Activated T-helper 2 cell treated with anti-CD3 and anti-CD28 coated beads, Interferon-gamma antibody, Interleukin-2, Interleukin-4, amounts not matched to agents 10 μg/mL and 5 μg/mL and 100 μg/mL, durations not matched to agents 14 hours and 24 hours and 36 hours (primary cell): ENCODE results near the gene CENPL. TPM values are rescaled to one million over a fixed set of nuclear protein-coding genes. Genes with fewer than 3 reads are reported as not detected.
"Not testable (repeated sequence)": the region's sequence is repeated elsewhere in the genome, so short reads cannot be mapped to it uniquely, and the experiment has no call there.

Source experiments
- DNase-seq: peaks from one replicate; pipeline ENCODE4 v3.0.0; 2021; ENCODE audit warnings: low spot score
- H3K27ac Mint-ChIP-seq: one replicate; pipeline ENCODE4 v1.8.0; 2021; ENCODE audit warnings: mixed read lengths
- H3K27me3 Mint-ChIP-seq: one replicate; pipeline ENCODE4 v1.8.0; 2021; ENCODE audit warnings: low read depth, mixed read lengths
- H3K36me3 Mint-ChIP-seq: one replicate; pipeline ENCODE4 v1.8.0; 2021; ENCODE audit warnings: low read depth, mixed read lengths
- H3K4me1 Mint-ChIP-seq: one replicate; pipeline ENCODE4 v1.8.0; 2021; ENCODE audit warnings: low read depth, mixed read lengths
- H3K4me3 Mint-ChIP-seq: one replicate; pipeline ENCODE4 v1.8.0; 2021; ENCODE audit warnings: low read depth, mild to moderate bottlenecking, moderate library complexity, mixed read lengths
- H3K9me3 Mint-ChIP-seq: one replicate; pipeline ENCODE4 v1.8.0; 2021; ENCODE audit warnings: mixed read lengths
- intact Hi-C: fragments of 100-400 bp; cut with micrococcal nuclease; formaldehyde crosslinking; loops from one replicate; pipeline ENCODE4 v1.15.1; 2023
- total RNA-seq: library from RNA; stranded (reverse); gene quantifications from 2 replicates; pipeline ENCODE4 v1.2.3, GENCODE V29; 2022

Gene CENPL
- total RNA-seq, 1 donor from 2014 or later, result 26.2 TPM

DNA sequence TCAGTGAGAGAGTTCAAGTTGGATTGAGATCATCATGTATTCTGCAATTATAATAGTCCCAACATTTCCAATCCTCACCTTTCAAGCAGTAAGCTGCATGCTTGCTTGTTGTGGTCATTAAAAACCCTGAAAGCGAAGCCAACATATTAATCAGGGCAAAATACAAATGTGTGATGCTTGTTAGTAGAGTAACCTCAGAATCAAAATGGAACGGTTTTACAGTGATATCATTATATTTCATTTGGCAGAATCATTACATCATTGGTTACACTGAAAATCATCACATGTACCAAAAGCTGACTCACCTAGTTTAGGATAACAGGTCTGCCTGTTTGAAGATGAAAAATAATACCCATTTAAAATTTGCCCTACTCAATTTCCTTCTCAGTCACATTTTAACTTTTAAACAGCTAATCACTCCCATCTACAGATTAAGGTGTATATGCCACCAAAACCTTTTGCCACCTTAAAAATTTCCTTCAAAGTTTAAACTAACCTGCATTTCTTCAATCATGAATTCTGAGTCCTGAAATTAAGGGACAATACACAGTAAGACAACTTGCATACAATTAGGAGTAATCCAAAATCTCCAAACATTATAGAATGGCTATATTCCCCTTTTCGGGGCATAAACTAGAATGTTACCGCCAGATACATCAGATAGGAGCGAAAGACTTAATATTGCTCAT, 39.6 kb upstream of the CENPL start:
- Mint-ChIP-seq H3K36me3 (peaks cover 72% of the 10 kb centered on the region), H3K4me3 (peak overlapping the region; percentile 98), H3K4me1 (peaks cover 30% of the 10 kb centered on the region), H3K27me3 (no peaks in the 10 kb centered on the region), H3K9me3 (no peaks in the 10 kb centered on the region), H3K27ac (peak overlapping the region; percentile 54)
- intact Hi-C loops, result loop anchor here (10.0 kb wide), 3 partner anchors 350 to 1200 kb away; partner anchors contain the start of gene CACYBP
- DNase-seq, result no peak

DNA sequence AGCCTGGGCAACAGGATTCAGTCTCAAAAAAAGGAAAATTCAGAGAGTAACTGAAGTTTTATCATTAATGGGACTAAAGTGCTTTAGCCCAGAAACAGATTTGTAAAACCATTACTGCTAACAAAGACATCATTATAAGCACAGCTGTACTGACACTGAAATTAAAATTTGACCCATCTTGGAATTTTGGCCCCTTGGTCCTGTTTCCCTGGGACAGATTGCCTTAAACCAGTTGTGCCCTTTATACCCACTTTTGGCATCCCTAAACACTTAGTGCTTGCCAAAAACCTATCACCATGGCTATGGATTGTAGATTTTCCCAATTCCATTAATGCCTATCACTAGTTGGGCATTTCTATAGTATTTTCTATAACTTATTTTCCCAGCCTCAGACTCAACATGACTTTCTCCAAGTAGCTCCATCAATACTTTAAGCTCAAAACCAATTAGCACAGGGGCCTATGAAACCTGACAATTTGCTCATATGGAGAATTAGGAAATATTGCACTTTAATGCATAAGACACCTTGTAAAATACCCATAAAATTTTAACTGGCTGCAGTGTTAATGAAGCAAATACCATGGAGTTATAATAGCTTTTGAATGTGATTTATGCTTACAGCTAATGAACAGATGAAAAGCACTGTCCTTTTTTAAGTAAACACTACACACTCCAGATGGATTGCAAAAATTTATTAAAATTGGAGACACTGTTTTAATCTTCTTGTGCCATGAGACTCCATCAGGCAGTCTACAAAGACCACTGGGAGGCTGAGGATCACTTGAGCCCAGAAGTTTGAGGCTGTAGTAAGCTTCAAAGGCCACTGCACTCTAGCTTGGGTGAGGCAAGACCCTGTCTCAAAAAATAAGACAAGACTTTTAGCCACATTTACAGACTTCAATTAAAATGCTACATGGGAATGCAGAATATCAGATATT, 38.8 kb upstream of the CENPL start:
- Mint-ChIP-seq H3K4me1 (peaks cover 25% of the 10 kb centered on the region), H3K27ac (peak overlapping the region; percentile 54), H3K27me3 (no peaks in the 10 kb centered on the region), H3K4me3 (peak overlapping the region; percentile 98), H3K36me3 (peaks cover 72% of the 10 kb centered on the region), H3K9me3 (no peaks in the 10 kb centered on the region)
- intact Hi-C loops, result loop anchor here (10.0 kb wide), 3 partner anchors 351 to 1199 kb away; partner anchors contain the start of gene CACYBP
- no peak for DNase-seq

DNA sequence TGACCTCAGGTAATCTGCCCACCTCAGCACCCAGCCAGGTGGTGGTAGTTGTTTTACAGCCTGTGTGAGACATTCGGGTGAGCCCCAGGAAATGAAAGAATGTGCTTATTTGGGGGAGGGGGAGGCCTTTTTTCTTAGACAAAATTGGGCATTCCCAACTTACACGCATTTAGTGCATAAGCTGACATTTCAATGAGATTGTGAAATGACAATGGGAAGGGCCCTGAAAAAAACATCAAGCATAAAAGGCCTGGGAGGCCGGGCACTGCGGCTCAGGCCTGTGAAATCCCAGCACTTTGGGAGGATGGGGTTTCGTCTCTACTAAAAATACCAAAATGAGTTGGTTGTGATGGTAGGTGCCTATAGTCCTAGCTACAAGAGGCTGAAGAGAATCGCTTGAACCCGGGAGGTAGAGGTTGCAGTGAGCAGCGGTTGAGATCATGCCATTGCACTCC, 38.1 kb upstream of the CENPL start:
- DNase-seq, result no peak
- peaks cover 25% of the 10 kb centered on the region for H3K4me1 Mint-ChIP-seq
- intact Hi-C loops, result loop anchor here (10.0 kb wide), 3 partner anchors 352 to 1198 kb away; partner anchors contain the start of gene CACYBP

DNA sequence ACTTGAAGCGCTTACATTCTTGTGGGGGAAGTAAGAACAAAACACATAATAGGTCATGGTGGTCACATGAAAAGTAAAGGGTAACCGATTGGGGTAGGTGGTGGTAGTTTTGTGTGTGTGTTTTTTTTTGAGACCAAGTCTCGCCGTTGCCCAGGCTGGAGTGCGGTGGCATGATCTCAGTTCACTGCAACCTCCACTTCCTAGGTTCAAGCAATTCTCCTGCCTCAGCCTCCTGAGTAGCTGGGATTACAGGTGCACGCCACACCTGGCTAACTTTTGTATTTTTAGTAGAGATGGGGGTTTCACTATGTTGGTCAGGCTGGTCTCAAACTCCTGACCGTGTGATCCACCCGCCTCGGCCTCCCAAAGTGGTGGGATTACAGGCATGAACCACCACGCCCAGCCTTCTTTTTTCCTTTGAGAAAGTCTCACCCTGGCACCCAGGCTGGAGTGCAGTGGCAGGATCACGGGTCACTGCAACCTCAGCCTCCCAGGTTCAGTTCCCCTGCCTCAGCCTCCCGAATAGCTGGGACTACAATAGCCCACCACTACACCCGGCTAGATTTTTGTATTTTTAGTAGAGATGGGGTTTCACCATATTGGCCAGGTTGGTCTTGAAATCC, 37.6 kb upstream of the CENPL start:
- Mint-ChIP-seq H3K4me1 (peaks cover 25% of the 10 kb centered on the region), H3K4me3 (peak overlapping the region; percentile 30), H3K36me3 (peaks cover 75% of the 10 kb centered on the region), H3K27ac (peak overlapping the region; percentile 79)
- not testable (repeated sequence) for DNase-seq, H3K27me3 Mint-ChIP-seq, H3K9me3 Mint-ChIP-seq
- intact Hi-C loops, result loop anchor here (10.0 kb wide), 3 partner anchors 353 to 1197 kb away; partner anchors contain the start of gene CACYBP

More for the DNA sequence above, 38.1 kb upstream of the CENPL start:
- Mint-ChIP-seq H3K27me3 (no peaks in the 10 kb centered on the region), H3K36me3 (peaks cover 75% of the 10 kb centered on the region), H3K27ac (peak overlapping the region; percentile 79), H3K4me3 (peak overlapping the region; percentile 30), H3K9me3 (no peaks in the 10 kb centered on the region)

GRCh38 chr1:173861731-173862145, 37.1 kb upstream of the CENPL start:
- H3K27ac Mint-ChIP-seq, result peak overlapping the region; percentile 58
- no peak overlapping the region for H3K4me3 Mint-ChIP-seq
- H3K27me3 Mint-ChIP-seq, result no peaks in the 10 kb centered on the region
- no peak for DNase-seq
- intact Hi-C loops, result loop anchor here (10.0 kb wide), 3 partner anchors 353 to 1197 kb away; partner anchors contain the start of gene CACYBP
- H3K9me3 Mint-ChIP-seq, result no peaks in the 10 kb centered on the region
- H3K4me1 Mint-ChIP-seq, result peaks cover 24% of the 10 kb centered on the region
- H3K36me3 Mint-ChIP-seq, result peaks cover 69% of the 10 kb centered on the region

DNA sequence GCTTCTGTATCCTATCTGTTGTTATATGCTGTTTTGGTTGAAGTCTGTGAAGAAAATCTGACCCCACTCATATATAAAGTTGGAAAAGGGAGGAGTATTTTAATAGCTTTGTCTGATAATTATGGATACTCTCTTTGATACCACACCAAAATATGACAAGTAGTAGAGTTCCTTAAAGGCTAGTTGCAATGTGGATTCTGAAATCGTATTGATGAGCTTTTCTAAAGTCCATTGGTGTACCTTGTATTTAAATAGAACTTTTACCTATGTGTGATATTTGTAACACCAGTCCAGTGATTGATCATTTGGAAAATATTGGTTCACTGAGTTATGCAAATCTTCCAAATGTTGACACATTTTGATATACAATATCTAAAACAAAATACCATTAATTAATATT, 35.4 kb upstream of the CENPL start:
- Mint-ChIP-seq H3K36me3 (peaks cover 67% of the 10 kb centered on the region), H3K27me3 (no peaks in the 10 kb centered on the region), H3K27ac (no peak overlapping the region), H3K4me3 (no peak overlapping the region), H3K9me3 (no peaks in the 10 kb centered on the region), H3K4me1 (peaks cover 11% of the 10 kb centered on the region)
- no peak for DNase-seq
- intact Hi-C loops, result loop anchor here (10.0 kb wide), 3 partner anchors 355 to 1195 kb away; partner anchors contain the start of gene CACYBP

- H3K4me3 Mint-ChIP-seq, H3K9me3 Mint-ChIP-seq, intact Hi-C loops, H3K27me3 Mint-ChIP-seq, H3K27ac Mint-ChIP-seq, H3K4me1 Mint-ChIP-seq, DNase-seq: not testable (repeated sequence)
- H3K36me3 Mint-ChIP-seq, result peaks cover 65% of the 10 kb centered on the region
Observed at GRCh38 chr1:173859547-173859946, 34.9 kb upstream of the CENPL start.

- Mint-ChIP-seq H3K27me3 (no peaks in the 10 kb centered on the region), H3K4me1 (no peaks in the 10 kb centered on the region), H3K36me3 (peaks cover 61% of the 10 kb centered on the region), H3K27ac (no peak overlapping the region), H3K9me3 (no peaks in the 10 kb centered on the region), H3K4me3 (no peak overlapping the region)
- DNase-seq, result no peak
- intact Hi-C loops, result no loop called here
Observed at GRCh38 chr1:173857363-173857917, 32.8 kb upstream of the CENPL start.

DNA sequence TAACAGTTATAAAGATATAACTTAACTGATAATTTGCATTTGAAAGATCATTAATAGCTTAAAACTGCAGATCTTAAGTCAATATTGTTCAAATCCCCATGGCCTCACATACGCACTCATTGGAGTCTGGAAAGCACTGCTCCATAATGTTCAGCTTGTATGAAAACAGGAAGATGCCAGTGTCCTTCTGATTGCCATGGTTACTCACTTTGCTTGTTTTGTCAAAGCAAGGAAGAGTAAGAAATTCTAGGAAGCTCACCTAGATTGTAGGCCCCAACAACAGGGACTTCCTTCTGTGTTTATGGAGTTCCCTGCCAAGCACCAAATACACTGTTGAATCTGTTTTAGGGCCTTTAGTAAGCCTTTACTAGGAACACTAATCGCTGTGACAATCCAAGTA, 32.2 kb upstream of the CENPL start:
- intact Hi-C loops, result no loop called here
- Mint-ChIP-seq H3K4me1 (no peaks in the 10 kb centered on the region), H3K27me3 (no peaks in the 10 kb centered on the region), H3K36me3 (peaks cover 62% of the 10 kb centered on the region), H3K27ac (no peak overlapping the region), H3K4me3 (no peak overlapping the region), H3K9me3 (no peaks in the 10 kb centered on the region)
- DNase-seq, result no peak

- DNase-seq, result no peak
- intact Hi-C loops, result no loop called here
- H3K4me3 Mint-ChIP-seq, result no peak overlapping the region
- no peak overlapping the region for H3K27ac Mint-ChIP-seq
- no peaks in the 10 kb centered on the region for H3K27me3 Mint-ChIP-seq
- no peaks in the 10 kb centered on the region for H3K4me1 Mint-ChIP-seq
- peaks cover 63% of the 10 kb centered on the region for H3K36me3 Mint-ChIP-seq
- H3K9me3 Mint-ChIP-seq, result no peaks in the 10 kb centered on the region
Observed at GRCh38 chr1:173856014-173856413, 31.3 kb upstream of the CENPL start.

DNA sequence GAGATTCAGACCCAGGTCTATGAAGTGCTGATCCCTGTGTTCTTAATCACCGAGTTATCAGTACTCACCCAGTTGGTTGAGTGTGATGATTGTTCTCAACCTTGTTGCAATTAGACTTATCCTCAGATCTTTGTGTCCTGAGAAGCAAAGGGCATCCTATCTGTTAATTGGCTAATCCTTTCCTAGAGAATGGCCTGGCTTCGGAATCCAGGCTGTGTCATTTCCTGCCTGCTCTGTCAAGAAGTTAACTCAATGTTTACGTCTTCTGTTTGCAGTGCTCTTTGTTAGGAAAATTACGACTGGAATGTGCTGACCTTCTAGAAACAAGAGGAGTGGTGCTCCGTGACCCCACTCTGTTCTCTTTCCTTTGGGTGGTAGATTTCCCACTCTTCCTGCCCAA, 28.4 kb upstream of the CENPL start:
- Mint-ChIP-seq H3K27ac (no peak overlapping the region), H3K4me1 (no peaks in the 10 kb centered on the region), H3K4me3 (no peak overlapping the region), H3K36me3 (peaks cover 60% of the 10 kb centered on the region), H3K27me3 (no peaks in the 10 kb centered on the region), H3K9me3 (no peaks in the 10 kb centered on the region)
- no peak for DNase-seq
- intact Hi-C loops, result no loop called here

DNA sequence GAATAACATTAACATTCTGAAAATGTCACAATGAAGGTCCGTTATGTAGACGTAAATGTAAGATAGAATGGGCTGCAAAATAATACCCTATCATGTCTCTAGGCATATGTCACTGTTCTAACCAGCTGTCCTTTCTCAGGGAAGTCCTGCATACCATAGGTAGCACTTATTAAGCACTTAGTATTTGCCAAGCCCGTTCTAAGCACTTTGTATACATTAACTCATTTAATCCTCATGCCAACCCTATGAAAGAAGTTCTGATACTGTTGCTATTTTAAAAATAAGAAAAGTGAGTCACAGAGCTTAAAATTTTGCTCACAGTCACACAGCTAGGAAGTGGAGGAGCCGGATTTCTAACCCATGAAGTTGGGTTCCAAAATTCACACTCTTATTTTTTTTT, 27.4 kb upstream of the CENPL start:
- peaks cover 54% of the 10 kb centered on the region for H3K36me3 Mint-ChIP-seq
- no peaks in the 10 kb centered on the region for H3K9me3 Mint-ChIP-seq
- intact Hi-C loops, result no loop called here
- H3K4me3 Mint-ChIP-seq, result no peak overlapping the region
- no peaks in the 10 kb centered on the region for H3K27me3 Mint-ChIP-seq
- no peak overlapping the region for H3K27ac Mint-ChIP-seq
- DNase-seq, result no peak
- H3K4me1 Mint-ChIP-seq, result no peaks in the 10 kb centered on the region
